K562 (cell line): ENCODE data around the gene SDR39U1. TPM values are rescaled to one million over a fixed set of nuclear protein-coding genes. Genes with fewer than 3 reads are reported as not detected.
A peak's percentile ranks its signal among the peaks of the same experiment; 100 is the strongest.

Experiments
- CREB5 ChIP-seq: fragments of 250-450 bp; sonication (Bioruptor Pico); IDR thresholded peaks from 2 replicates; pipeline ENCODE4 v1.5.0; 2020; ENCODE audit warnings: mild to moderate bottlenecking
- FOXA1 ChIP-seq: fragments of 450-650 bp; IDR thresholded peaks from 2 replicates; pipeline ENCODE4 v1.6.1; 2016; ENCODE audit warnings: mild to moderate bottlenecking, borderline replicate concordance
- GTF3C2 ChIP-seq: IDR thresholded peaks from 3 replicates; pipeline ENCODE4 v1.6.1; 2011; ENCODE audit warnings: borderline replicate concordance, mild to moderate bottlenecking, moderate library complexity; ENCODE audit not compliant: insufficient read length; ENCODE audit errors: extremely low read depth
- HDAC3 ChIP-seq: fragments of 450-650 bp; IDR thresholded peaks from 2 replicates; pipeline ENCODE4 v1.6.1; 2018; ENCODE audit warnings: borderline replicate concordance, mild to moderate bottlenecking, moderate library complexity; ENCODE audit not compliant: partially characterized antibody
- HLTF ChIP-seq: fragments of 450-650 bp; IDR thresholded peaks from 2 replicates; pipeline ENCODE4 v1.6.1; 2016
- HSF4 ChIP-seq: fragments of 250-450 bp; sonication (Bioruptor Pico); IDR thresholded peaks from 2 replicates; pipeline ENCODE4 v2.1.2; 2022; ENCODE audit warnings: mild to moderate bottlenecking, moderate library complexity, borderline replicate concordance
- MAZ ChIP-seq, 2 experiments: fragments of 450-650 bp in 1 of 2; sonication (generic) in 1 of 2; formaldehyde crosslinking; IDR thresholded peaks in 1 of 2; conservative IDR thresholded peaks in 1 of 2; 2 replicates each; pipeline versions ENCODE4 v1.4.0 to v1.5.0; 2020; ENCODE audit warnings: mild to moderate bottlenecking in 1 of 2, missing genetic modification reagents in 1 of 2
- MTA2 ChIP-seq: fragments of 450-650 bp; IDR thresholded peaks from 2 replicates; pipeline ENCODE4 v1.6.1; 2016; ENCODE audit warnings: low read depth
- PCBP2 ChIP-seq: fragments of 200-400 bp; formaldehyde crosslinking; IDR thresholded peaks from 2 replicates; pipeline ENCODE4 v1.6.1; 2018; ENCODE audit warnings: low read length, low read depth, mild to moderate bottlenecking, moderate library complexity; ENCODE audit not compliant: poor library complexity, severe bottlenecking
- PKNOX1 ChIP-seq: fragments of 450-650 bp; IDR thresholded peaks from 2 replicates; pipeline ENCODE4 v1.6.1; 2016
- PYGO2 ChIP-seq: fragments of 450-650 bp; IDR thresholded peaks from 2 replicates; pipeline ENCODE4 v1.6.1; 2016; ENCODE audit warnings: mild to moderate bottlenecking, missing genetic modification characterization, moderate library complexity, missing compliant biosample characterization
- RBBP5 ChIP-seq: fragments of 200-600 bp; sonication (generic); IDR thresholded peaks from 2 replicates; pipeline ENCODE4 v1.6.1; 2012; ENCODE audit warnings: borderline replicate concordance, mild to moderate bottlenecking, low read length, control low read depth, inconsistent platforms; ENCODE audit not compliant: insufficient read depth, poor library complexity, severe bottlenecking
- TEAD1 ChIP-seq, 2 experiments: fragments of 450-650 bp in 1 of 2; sonication (generic) in 1 of 2; formaldehyde crosslinking; IDR thresholded peaks; 2 replicates each; pipeline versions ENCODE4 v1.4.0 to v1.8.0; 2020 to 2022; ENCODE audit warnings: mild to moderate bottlenecking in 2 of 2, missing genetic modification reagents in 1 of 2
- ZFP91 ChIP-seq: sonication (generic); formaldehyde crosslinking; IDR thresholded peaks from 2 replicates; pipeline ENCODE4 v1.8.0; 2022; ENCODE audit warnings: mild to moderate bottlenecking, missing genetic modification reagents
- ZNF133 ChIP-seq: fragments of 250-450 bp; sonication (Bioruptor Pico); IDR thresholded peaks from 2 replicates; pipeline ENCODE4 v1.4.0; 2020; ENCODE audit warnings: mild to moderate bottlenecking
- polyA plus RNA-seq, 8 experiments: library from polyadenylated mRNA; depleted of rRNA in 4 of 8; stranded (reverse) in 5 of 8; unstranded in 3 of 8; fragments of >200 nt; fragmentation: Nextera tagmentation in 2 of 8; fragmentation: Illumina TruSeq in 1 of 8; extraction: Ambion mirVana in 2 of 8; extraction: Trizol in 1 of 8; gene quantifications; 2 replicates each; pipeline versions ENCODE4 v1.2.1 to v1.2.3, GENCODE V29; 2011 to 2014; ENCODE audit warnings: inconsistent platforms in 1 of 8, missing spikeins in 1 of 8
- total RNA-seq, 7 experiments: library from RNA; depleted of rRNA in 6 of 7; stranded (reverse); fragments of >200 nt in 6 of 7; fragmentation: Illumina TruSeq in 2 of 7; extraction: Trizol in 2 of 7; gene quantifications; 2 replicates each; pipeline versions ENCODE4 v1.2.1 to v1.2.3, GENCODE V29; 2011 to 2021; ENCODE audit warnings: low replicate concordance in 1 of 7

The SDR39U1 gene
- total and polyA plus RNA-seq, 9 of the 15 experiments (the other 6 are each of a cell fraction or from before 2014, with no cell fraction given): 10.4 to 56.1 (median 19.8) TPM

- TF ChIP-seq ZFP91 (CRISPR knock-in tag) (no peak), MTA2 (peak; percentile 78), HLTF (no peak), GTF3C2 (no peak), PKNOX1 (no peak; the same call in 1 of the 2 replicates), CREB5 (CRISPR knock-in tag) (0 out of 2 replicates have a peak, but pooled peaks have one; percentile 43), HSF4 (CRISPR knock-in tag) (no peak), MAZ (CRISPR knock-in tag; conservative IDR thresholded peaks at IDR 0.05 in 1 of 2, IDR thresholded peaks at IDR 0.05 in 1 of 2) (0 out of 4 replicates have a peak, but pooled peaks of 1 of the 2 experiments have one; percentile 9), FOXA1 (no peak), TEAD1 (CRISPR knock-in tag; IDR thresholded peaks at IDR 0.05) (peak in 1 of 2 experiments; percentile 38; a peak in 1 of 4 replicates), PYGO2 (tag) (no peak), HDAC3 (no peak), RBBP5 (peak; percentile 48), ZNF133 (CRISPR knock-in tag) (no peak), PCBP2 (no peak)
These were observed at the start of gene SDR39U1 (continued) for GRCh38 chr14:24442240-24443052.
